Measurements from ENCODE around the gene NMT2. TPM values are rescaled to one million over a fixed set of nuclear protein-coding genes. Genes with fewer than 3 reads are reported as not detected.

The NMT2 gene
- total RNA-seq, 1 experiment from 2014 or later = 11.8 TPM

DNA sequence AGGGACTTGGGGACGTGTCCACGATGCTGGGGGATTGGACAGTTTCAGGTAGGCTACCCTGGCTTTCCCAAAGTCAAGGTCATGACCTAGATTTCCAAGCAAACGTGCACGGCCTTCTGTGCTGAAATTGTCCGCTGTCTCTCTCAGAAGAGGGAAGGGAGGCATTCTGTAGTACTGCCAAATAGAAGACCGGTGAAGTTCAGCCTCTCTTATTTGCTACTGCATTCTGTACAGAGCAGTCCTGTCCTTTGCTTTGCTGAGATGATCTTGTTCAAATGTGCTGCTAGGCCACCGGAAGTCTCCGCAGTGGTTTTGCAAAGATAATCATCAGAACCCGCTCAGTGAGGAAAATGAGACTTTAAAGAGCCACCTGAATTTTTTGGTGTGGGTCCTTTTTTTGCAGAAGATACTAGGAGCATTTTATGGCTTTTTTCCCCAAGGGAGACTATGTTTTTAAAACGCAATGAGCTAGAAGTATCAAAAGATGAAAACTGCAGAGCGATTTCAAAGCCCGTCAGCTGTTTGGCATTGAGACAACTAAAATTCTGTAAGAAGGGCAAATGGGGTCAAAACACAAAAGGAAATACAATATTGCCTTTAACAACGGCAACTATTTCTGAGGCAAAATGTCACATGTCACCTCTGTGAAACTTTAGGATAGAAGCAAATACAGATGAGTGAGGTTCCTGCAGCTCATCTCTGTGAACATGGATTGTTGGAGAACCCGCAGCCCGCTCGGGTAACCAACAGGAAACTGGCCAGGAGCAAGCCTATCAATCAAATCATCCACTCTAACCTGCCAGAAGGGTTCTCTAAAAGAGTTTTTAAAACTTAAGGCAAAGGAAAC lies 1.3 kb upstream of the NMT2 start:
- Histone ChIP-seq H3K4me2 (ENCODE audit: insufficient read depth, insufficient read length, low read length) (no peak overlapping the region), H3K9ac (ENCODE audit: extremely low read depth, insufficient read length, low read length) (no peak overlapping the region), H3K23me2 (ENCODE audit: insufficient read length, low read depth, low read length, poor library complexity, severe bottlenecking) (peaks cover 4% of the 10 kb centered on the region), H4K20me1 (ENCODE audit: control insufficient read depth, insufficient read depth, insufficient read length) (no peaks in the 10 kb centered on the region), H2BK15ac (ENCODE audit: low read depth, low read length) (no peak overlapping the region), H2BK120ac (ENCODE audit: low read depth, low read length, poor library complexity, severe bottlenecking) (no peak overlapping the region), H4K8ac (replicated peaks; ENCODE audit: insufficient read length, low read depth, low read length) (no peak overlapping the region), H2AK5ac (ENCODE audit: insufficient read length, low read length) (no peak overlapping the region), H3K27ac (ENCODE audit: insufficient read length, low read depth, low read length) (no peak overlapping the region), H4K5ac (ENCODE audit: insufficient read length, low read depth, low read length) (no peak overlapping the region), H3K27me3 (ENCODE audit: insufficient read depth, low read length) (no peaks in the 10 kb centered on the region), H3K56ac (ENCODE audit: insufficient read length, low read depth, low read length) (no peak overlapping the region), H3K79me1 (ENCODE audit: insufficient read depth, low read depth, low read length, poor library complexity, severe bottlenecking) (no peaks in the 10 kb centered on the region), H3K18ac (ENCODE audit: insufficient read length, low read depth, low read length) (no peak overlapping the region), H3T11ph (ENCODE audit: low read length) (no peak overlapping the region), H2BK12ac (ENCODE audit: insufficient read length, low read depth, low read length) (no peak overlapping the region), H2BK5ac (ENCODE audit: insufficient read length, low read length) (no peak overlapping the region), H2AFZ (ENCODE audit: low read length) (no peak overlapping the region), H3K23ac (ENCODE audit: insufficient read length, low read depth, low read length) (no peak overlapping the region), H4K91ac (ENCODE audit: insufficient read length, low read depth, low read length) (no peak overlapping the region), H3K9me3 (ENCODE audit: control insufficient read depth, low read depth, low read length) (no peaks in the 10 kb centered on the region), H2BK20ac (ENCODE audit: low read depth, low read length, poor library complexity, severe bottlenecking) (no peak overlapping the region), H3K14ac (ENCODE audit: insufficient read depth, low read length) (no peak overlapping the region), H3K4me1 (ENCODE audit: insufficient read depth, low read length) (no peaks in the 10 kb centered on the region), H3K4ac (ENCODE audit: low read depth, low read length) (no peak overlapping the region), H3K79me2 (ENCODE audit: insufficient read depth, low read length) (no peaks in the 10 kb centered on the region)
- no peaks in the 10 kb centered on the region for H3K9me3 Mint-ChIP-seq
- H3K27me3 Mint-ChIP-seq (ENCODE audit: low read depth) = peaks cover 10% of the 10 kb centered on the region
- H3K36me3 Mint-ChIP-seq (ENCODE audit: insufficient read depth in 1 of 3, low read depth in 3 of 3) = no peaks in the 10 kb centered on the region
- WGBS (ENCODE audit: extremely low coverage, insufficient read length, low lambda C conversion rate) = no CpG with 5 or more reads among the region's 16 CpGs
- TF ChIP-seq, protein P1, sequence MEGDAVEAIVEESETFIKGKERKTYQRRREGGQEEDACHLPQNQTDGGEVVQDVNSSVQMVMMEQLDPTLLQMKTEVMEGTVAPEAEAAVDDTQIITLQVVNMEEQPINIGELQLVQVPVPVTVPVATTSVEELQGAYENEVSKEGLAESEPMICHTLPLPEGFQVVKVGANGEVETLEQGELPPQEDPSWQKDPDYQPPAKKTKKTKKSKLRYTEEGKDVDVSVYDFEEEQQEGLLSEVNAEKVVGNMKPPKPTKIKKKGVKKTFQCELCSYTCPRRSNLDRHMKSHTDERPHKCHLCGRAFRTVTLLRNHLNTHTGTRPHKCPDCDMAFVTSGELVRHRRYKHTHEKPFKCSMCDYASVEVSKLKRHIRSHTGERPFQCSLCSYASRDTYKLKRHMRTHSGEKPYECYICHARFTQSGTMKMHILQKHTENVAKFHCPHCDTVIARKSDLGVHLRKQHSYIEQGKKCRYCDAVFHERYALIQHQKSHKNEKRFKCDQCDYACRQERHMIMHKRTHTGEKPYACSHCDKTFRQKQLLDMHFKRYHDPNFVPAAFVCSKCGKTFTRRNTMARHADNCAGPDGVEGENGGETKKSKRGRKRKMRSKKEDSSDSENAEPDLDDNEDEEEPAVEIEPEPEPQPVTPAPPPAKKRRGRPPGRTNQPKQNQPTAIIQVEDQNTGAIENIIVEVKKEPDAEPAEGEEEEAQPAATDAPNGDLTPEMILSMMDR (conservative IDR thresholded peaks at IDR 0.05) = no peak
- DNase-seq = no peak
- H3K4me1 Mint-ChIP-seq = peaks cover 21 to 23% of the 10 kb centered on the region in 2 experiments
- H3K27ac Mint-ChIP-seq = no peak overlapping the region
- peak overlapping the region in 1 of 2 experiments; percentile 69; a peak in 2 of 5 replicates for H3K4me3 Mint-ChIP-seq
